HG02852 (cell line): ENCODE measurements around the gene ACSBG1.

Experiments used
- ATAC-seq: cut with Tn5 transposase; IDR thresholded peaks from one replicate; pipeline ENCODE4 v1.9.1; 2021; ENCODE audit warnings: mild to moderate bottlenecking, moderate library complexity; ENCODE audit not compliant: unreplicated experiment

The ACSBG1 gene

DNA sequence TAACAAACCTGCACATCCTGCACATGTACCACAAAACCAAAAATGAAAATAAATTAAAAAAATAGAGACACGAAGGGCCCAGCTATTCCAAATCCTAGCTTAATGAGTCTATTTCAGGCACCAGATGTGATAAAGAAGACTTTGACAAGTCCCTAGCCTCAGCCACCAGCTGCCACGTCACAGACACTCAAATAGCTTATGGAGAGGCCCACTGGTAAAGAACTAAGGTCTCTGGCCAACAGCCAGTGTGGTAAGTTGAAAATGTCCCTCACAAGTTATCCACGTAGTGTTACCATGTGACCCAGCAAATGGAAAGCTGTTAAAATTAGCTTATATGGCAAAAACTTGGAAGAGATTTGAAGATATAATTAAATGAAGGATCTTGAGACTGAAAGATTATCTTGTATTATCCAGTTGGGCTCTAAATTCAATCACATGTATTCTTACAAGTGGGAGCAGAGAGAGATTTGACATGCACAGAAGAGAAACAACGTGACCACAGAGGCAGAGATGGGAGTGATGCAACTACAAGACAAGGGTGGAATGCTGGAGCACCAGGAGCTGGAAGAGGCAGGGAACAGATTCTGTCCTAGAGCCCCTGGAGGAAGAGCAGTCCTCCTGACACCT lies 10.9 kb downstream of the ACSBG1 start:
- ATAC-seq, result no peak

DNA sequence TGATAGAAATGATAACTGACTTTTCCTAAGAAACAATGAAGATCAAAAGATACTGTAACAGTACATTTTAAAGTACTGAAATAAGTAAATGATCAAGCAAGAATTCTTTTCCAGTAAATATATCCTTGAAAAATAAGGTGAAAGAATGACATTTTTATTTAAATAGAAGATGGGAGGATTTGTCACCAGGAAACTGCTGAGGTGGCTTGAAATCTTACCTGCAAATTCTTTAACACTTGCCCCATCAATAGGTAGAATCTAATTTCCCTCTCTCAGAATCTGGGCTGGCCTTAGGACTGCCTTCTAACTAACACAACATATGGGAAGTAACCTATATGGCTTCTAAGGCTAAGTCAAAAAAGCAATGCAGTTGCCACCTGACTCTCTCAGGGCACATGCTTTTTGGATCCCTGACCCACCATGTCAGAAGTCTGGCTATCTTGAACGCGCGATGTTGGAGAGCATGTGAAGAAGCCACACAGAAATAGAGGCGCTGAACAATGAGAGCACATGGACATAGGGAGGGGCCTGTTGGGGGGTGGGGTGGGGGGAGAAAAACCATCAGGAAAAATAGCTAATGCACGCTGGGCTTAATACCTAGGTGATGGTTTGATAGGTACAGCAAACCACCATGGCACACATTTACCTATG lies 11.5 kb downstream of the ACSBG1 start:
- ATAC-seq, result no peak

DNA sequence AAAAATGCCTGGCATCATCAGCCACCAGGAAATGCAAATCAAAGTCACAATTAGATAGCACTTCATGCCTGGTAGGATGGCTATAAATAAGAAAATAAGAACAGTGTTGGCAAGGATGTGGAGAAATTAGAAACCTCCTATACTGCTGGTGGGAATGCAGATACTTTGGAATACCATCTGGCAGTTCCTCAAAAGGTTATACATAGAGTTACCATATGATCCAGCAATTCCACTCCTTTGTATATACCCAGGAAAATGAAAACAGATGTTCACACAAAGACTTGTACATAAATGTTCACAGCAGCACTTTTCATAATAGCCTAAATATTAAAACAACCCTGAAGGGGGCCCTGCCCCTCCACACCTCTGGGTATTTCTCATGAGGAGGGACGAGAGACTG lies 13.7 kb downstream of the ACSBG1 start:
- no peak for ATAC-seq

DNA sequence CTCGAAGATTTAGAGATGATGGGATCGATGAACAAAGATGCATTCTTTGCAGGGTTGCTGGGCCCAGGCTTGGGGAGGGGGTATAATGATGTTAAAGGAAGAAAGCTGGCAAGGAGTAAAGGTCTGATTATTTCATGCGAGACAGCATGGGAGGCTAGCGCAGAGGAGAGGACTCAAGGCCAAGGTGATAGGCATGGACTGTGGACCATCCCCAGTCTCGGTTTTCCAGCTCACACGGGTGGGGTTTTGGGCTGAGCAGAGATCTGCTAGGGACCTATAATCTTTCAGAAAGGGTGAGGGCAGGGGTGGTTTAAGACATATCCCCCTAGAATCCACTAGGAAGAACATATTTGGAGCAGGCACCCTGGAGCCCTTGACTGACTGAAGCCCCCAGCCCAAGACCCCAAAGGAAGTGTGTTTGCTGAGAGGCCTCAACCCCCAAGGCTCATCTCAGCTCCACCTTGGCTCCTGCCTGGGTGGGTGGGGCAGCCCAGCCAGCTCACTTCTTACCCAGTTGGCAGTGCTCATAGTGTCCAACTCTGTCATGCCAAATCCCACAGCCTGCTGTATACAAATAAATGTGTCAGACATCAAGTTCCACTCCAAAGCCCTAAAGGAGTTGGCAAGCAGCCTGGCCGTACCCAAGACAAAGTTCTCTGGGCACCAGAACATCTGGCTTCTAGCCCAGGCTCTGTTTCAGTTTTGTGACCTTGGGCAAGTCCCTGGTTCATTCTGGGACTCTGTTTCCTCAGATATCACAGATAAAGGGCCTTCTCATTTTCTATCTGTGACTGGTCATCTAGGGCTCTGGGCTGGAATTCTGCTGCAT lies 17.9 kb downstream of the ACSBG1 start:
- ATAC-seq, result no peak

DNA sequence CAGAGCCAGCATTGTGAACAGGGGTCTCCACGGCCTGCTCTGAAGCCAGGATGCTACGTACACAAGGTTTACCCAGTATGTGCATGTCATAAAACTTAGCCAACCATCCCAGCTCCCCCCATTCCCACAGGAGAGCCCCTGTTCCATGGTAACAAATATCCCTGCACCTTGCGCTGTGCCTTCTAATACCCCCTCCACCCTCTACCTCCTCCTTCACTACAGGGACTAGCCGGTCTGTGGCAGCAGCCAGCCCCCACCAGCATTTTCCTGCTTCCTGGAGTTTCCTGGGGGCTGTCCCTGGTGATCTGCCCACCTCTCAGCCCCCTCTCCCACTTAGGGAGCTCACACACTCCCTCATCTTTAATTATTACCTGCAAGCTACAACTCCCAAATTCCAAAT lies 20.4 kb downstream of the ACSBG1 start:
- ATAC-seq, result no peak

DNA sequence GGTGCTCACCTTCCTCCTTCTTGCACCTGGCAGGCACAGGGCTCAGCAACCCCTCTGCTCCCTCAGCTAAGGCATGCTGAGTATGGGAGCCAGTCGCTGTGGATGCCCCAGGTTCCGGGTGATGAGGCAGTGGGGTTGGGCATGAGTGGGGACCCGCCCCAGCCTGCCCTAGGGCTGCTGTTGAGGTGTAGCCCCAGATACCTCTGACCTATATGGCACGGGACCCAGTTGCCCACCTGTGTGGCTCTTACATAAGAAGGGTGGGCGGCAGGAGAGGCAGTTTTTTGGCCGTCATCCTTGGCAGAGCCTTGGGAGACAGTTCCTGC lies 21.0 kb downstream of the ACSBG1 start:
- ATAC-seq, result no peak

DNA sequence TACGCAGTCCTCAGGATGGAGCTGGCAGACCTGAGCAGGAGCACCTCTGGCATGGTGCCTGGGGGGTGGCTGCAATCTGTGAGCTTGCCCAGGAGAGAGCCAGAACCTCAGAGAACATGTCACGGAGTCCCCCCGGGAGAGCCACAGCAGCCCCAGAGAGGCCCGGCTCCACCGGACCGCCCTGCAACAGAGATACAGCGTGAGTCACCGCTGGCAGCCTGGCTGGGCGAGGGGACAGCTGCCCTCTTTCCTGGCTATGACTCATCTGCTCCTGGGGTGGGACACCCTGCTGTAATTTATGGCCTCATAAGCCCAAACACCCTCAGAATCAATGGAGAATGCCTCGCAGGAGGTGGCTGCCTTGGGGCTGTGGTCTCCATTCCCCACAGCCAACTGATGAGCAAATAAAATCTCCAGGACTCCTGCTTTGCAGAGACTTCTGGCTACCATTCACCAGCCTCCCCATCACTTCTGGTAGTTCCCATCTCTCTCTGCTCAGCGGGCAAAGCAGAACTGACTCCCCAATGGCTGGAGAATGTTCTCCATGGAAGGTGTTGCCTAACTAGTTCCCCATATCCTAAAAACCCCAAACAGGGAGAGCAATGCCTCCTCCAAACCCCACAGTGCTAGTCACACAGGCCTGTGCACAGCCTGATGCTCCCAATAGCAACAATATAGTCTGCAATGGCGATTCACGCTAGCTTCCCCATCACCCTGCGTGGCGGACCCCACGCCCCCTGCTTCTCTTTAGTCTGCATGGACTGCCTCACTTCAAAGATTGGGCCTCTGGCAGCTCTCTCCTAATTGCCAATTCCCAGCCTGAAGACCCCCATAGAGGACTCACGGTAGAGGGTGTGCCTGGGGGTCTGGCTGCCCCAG lies 21.6 kb downstream of the ACSBG1 start:
- no peak for ATAC-seq

DNA sequence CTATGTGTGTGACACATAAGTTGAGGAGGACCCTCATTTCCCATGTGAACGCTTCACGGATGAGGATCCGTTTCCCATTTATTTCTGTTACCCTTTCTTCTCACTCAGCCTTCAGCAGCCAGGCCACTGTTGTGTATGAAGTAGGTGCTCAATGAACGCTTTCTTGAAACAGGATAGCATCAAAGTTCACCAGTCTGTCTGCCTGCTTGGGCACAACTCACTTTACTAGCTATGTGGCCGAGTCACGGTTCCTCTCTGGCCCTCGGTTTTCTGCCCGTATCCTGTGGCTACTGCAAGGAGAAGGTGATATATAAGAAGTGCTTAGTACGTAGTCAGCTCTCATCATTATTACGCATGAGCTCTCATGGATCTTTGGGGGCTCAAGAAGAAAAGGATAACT lies 22.4 kb downstream of the ACSBG1 start:
- no peak for ATAC-seq

DNA sequence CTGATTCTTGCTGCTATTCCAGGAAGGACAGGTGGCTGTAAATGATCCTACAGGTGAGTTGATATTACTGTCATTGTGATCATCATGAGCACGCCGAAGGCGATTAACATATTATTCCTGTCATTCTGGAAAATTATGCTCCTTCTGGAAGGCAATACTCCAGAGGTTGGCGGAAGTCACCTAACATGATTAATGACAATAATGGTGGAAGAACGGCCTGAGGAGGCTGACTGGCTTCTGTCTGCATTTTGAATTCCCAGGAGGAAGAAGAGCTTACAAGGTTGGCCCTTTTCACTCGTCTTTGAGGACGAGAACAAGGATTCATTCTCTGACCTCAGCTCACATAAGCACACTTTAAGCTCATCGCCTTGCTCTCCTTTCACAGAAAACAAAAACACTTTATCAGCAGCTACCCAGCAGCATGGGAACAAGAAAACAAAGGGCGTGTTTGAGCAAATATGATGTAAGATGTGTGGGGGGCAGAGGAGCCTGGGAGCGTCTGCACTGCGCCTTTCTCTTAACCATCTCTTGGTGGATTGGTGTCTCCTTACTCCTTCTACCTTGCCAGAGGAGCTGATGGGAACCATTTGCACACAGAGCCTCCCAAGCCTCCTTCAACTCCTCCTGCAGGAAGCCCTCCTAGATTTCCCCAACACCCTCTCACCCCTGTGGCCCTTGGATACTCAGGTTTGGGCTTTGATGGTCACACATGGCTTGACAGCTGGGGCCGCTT lies 23.0 kb downstream of the ACSBG1 start:
- ATAC-seq, result no peak

DNA sequence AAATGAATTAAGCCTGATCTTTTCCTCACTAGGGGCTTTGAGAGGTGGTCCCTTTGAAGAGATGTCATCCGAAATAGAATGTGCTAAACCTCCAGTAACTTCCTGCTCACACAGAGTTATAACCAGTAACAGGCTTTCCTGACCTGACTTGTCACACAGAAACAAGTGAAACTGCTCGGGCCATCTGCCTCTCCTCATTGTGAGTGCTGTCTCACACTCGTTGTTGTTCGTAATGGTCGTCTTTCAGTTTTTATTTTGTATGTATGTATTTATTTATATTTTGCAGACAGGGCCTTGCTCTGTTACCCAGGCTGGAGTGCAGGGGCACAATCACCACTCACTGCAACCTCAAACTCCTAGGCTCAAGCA lies 24.0 kb downstream of the ACSBG1 start:
- no peak for ATAC-seq

DNA sequence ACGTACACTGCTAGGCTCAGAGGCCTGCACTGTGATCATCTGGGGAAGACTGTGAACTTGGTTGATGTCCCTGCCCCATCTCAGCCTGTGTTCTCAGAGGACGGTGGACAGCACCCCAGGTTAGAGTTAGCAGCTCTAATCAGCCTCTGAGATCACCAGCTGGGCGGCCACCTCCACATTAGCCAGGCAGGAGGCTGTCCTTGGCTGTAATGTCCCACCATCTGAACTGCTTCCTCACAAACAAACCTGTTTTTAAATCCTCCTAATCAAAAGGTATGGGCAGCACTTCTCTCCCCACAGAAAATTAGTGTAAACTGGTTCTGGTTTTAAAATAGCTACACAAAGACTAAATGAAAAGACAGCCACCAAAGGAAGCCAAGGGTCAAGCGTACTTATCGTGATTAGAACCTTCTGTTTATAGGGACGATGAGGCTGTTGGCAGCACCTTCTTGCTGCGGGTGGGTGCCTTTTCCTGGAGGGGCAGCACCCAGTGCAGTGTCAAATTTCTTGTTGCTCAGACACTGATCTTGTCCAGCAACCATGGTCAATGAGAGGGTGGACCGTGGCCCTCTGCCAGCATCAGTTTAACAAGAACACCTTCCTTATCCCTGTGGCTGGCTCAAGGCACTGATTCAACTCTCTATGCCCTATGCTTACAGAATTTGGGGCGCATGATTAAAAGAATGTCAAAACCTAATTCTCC lies 24.6 kb downstream of the ACSBG1 start:
- no peak for ATAC-seq

DNA sequence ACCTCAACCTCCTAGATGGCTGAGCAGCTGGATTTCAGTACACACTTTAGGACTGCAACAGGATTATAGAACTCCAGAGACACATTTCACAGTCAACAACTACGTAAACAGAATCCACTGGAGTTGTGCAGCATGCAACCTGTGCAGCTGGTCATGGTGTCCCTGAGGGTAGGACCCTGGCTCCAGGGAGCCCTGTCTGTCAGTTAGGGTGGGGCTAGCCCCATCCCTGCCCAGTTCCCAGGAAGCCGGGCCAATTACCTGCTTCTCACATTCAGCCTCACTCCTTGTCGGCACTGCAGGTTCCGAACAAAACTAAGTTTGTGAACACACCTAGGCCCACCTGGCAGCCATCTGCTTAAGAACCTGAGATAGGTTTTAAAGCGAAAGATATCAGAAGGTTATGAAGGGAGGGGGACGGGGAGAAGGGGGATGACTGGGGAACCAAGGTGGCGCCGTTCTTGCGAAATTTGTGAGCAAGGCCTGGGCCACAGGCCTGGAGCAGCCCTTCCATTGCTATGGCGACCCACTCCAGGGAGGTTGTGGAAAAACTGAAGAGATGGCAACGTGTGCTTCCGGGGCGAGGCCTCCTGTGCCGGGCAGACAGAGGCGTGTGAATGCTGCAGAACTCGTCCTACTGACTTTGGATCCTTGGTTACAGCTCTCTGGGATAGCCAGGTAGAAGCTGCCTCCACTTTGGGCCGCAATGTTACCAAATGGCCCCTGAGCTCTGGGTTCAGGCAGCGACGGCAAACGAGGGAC lies 25.3 kb downstream of the ACSBG1 start:
- no peak for ATAC-seq

DNA sequence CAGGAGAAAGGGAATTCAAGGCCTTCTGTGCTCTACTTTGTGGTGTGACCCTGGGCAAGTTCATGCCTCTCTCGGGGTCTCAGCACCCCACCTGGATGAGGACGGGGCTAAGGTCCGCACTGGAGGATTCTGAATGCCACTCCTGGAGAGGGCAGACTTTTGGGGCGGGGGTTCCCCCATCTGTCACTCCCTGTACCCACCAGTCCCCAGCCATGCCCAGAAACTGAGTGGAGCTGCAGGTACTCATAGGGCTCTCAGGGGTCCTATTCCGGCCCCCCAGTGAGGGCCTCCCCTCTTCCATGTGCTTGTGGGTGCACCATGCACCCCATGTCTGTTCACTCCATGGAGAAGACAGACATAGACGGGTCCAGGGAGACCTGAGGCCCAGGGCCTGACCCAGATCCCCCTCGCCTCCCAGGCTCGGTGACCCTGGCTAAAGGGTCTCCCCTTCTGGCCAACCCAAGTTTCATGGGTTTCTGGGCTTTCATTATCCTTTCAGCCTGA lies 26.0 kb downstream of the ACSBG1 start:
- ATAC-seq, result no peak

DNA sequence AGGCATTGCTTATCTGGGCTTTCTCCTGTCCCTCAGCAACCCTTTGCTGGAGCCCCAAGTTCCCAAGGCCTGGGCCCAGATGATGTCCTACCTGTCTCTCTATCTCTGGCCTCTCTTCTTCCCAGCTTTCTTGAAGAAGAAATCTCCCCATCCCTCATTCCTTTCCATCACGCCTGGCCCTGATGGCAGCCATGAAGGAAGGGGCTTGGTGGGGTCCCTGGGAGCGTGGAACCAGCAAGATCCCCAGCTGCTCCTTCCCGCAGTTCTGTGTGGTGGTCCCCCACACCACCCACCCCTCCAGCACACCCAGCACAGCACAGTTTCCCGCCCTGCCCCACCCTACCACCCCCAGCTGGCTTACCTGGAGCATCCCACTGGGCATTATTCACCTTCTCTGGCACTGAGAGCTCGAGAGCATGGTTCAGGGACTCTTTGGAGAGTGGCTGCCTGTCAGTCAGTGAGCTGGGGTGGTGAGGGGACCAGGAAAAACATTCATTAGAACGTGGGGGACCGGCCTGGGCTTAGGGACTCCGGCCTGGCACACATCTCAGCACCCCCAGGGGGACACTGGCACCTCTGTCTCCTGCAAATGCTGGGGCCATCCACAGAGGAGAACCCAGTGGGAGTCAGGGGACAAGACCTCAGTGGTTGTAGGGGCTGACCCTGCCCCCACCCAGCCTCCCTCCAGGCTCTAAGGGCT lies 26.6 kb downstream of the ACSBG1 start:
- ATAC-seq, result no peak

DNA sequence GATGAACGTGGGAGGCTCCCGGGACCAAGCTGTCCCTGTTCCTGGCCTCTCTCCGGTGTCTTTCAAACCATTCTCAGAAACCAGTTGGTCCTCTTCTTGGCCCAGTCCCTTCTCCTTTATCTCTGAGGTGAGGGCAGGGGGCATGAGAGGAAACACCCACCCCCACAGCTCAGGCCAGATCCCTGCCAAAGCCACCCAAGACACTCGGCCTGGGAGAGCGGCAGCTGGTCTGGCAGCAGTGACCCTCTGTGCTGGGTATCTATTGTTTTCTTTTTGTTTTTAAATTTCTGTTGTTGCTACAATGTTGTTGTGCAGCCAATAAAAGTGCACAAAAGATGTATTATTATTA lies 27.3 kb downstream of the ACSBG1 start:
- ATAC-seq, result no peak

DNA sequence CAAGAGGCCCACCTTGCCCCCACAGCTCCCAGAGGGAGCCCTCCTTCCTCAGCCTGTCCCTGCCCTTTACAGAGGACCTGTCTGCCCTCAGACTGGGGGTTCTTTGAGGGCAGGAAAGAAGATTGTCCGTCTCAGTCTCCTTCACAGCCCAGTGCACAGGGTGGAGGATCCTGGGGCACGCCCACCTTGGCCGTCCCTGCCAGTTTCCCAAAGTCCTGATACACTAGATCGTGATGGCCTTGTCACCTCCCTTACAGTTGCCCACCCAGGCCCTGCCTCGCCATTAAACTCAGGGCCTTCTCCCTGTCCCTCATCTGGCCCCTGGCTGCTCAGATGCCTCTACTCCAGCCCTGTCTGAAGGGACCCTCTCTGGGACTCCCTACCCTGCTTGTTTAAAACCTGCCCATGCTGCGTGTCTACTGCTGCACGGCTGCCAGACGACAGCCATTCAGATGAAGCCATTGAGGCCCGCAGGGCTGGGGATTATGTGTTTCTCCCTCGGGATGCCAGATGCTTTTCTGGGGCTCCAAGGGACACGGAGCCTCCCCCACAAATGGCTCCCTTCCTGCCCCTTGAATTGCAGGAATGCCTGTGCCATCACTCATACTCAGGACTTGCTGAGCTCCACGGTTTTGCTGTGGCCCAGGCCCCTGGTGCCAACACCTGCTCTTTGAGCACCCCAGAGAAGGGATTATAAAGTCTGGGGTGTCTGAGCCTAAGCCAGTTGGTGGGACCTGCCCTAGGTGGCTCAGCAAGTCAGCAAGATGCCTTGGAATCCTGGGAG lies 27.8 kb downstream of the ACSBG1 start:
- ATAC-seq, result no peak

DNA sequence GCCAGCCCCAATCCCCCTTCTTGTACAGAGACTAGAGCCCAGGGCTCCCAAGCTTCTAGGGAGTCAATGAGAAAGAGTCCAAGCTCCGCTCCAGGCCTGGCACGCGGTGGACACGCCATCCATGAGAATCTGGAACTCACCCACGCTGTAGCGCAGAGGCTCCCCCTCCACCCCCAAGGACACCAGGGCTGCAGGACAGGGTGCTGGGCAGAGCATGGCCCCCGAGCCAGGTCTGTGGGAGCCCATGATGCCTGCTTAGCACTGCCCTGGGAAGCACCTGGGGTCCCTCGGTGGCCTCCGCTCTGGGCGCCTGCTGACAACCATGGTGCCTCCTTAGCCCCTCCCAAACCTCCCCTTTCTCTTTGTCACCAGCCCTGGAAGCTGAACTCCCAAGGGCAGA lies 28.5 kb downstream of the ACSBG1 start:
- no peak for ATAC-seq

DNA sequence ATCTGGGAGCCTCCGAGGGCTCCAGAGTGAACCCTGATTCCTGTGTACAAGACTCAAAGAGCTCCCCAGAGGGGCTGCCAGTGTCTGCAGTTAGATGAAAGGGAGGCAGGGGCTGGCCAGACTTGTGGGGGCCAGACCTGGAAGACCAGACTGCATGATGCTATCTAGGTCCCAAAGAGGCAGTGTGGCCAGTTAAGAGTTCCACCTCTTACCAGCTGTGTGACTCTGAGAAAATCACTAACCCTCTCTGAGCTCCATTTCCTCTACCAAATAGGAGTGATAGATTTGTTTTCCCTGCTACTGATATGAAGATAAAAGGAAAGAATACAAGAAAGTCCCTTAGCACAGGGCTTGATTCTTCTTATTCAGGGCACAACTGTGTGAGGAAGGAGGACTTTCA lies 29.0 kb downstream of the ACSBG1 start:
- no peak for ATAC-seq
